K562 (cell line): ENCODE measurements around the gene UBE2E3.
"Not testable (repeated sequence)": the region's sequence is repeated elsewhere in the genome, so short reads cannot be mapped to it uniquely, and the experiment has no call there.

Source experiments
- HNRNPL ChIP-seq: fragments of 200-400 bp; formaldehyde crosslinking; IDR thresholded peaks from 2 replicates; pipeline ENCODE4 v1.6.1; 2017; ENCODE audit warnings: low read depth, mild to moderate bottlenecking, low read length
- KLF16 ChIP-seq: IDR thresholded peaks from 2 replicates; pipeline ENCODE4 v1.6.1; 2016; ENCODE audit warnings: antibody characterized with exemption
- TAF9B ChIP-seq: fragments of 450-650 bp; IDR thresholded peaks from 2 replicates; pipeline ENCODE4 v1.6.1; 2018; ENCODE audit warnings: mild to moderate bottlenecking; ENCODE audit not compliant: partially characterized antibody
- TF ChIP-seq, protein P1 (sequence below), 3 experiments: IDR thresholded peaks in 2 of 3; conservative IDR thresholded peaks in 1 of 3; 2 replicates each; pipeline ENCODE4 v1.5.1; 2011 to 2012; ENCODE audit warnings: low read length in 3 of 3, mild to moderate bottlenecking in 3 of 3, control low read depth in 2 of 3, improper control_type of control experiment in 1 of 3, inconsistent platforms in 1 of 3, low read depth in 1 of 3, mixed read lengths in 1 of 3, moderate library complexity in 1 of 3; ENCODE audit not compliant: insufficient read depth in 2 of 3

DNA sequence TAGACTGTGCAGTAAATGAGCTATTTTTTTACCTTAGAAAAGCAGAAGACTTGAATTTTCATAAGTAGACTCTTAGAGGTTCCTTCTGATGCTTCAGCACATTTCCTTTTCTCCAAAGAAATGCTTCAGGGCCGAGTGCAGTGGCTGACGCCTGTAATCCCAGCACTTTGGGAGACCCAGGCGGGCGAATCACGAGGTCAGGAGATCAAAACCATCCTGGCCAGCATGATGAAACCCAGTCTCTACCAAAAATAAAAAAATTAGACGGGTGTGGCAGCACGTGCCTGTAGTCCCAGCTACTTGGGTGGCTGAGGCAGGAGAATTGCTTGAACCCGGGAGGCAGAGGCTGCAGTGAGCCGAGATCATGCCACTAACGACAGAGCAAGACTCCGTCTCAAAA lies 60.4 kb downstream of the UBE2E3 start:
- TF ChIP-seq, protein P1, sequence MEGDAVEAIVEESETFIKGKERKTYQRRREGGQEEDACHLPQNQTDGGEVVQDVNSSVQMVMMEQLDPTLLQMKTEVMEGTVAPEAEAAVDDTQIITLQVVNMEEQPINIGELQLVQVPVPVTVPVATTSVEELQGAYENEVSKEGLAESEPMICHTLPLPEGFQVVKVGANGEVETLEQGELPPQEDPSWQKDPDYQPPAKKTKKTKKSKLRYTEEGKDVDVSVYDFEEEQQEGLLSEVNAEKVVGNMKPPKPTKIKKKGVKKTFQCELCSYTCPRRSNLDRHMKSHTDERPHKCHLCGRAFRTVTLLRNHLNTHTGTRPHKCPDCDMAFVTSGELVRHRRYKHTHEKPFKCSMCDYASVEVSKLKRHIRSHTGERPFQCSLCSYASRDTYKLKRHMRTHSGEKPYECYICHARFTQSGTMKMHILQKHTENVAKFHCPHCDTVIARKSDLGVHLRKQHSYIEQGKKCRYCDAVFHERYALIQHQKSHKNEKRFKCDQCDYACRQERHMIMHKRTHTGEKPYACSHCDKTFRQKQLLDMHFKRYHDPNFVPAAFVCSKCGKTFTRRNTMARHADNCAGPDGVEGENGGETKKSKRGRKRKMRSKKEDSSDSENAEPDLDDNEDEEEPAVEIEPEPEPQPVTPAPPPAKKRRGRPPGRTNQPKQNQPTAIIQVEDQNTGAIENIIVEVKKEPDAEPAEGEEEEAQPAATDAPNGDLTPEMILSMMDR (IDR thresholded peaks at IDR 0.05 in 2 of 3, conservative IDR thresholded peaks at IDR 0.05 in 1 of 3; ENCODE audit: insufficient read depth in 2 of 3, low read depth in 1 of 3, low read length in 3 of 3) = not testable (repeated sequence)
- not testable (repeated sequence) for TF ChIP-seq KLF16, HNRNPL, TAF9B
